Omental fat pad (tissue), 4 donors: Measurements from ENCODE around the gene CLIP3. TPM values are rescaled to one million over a fixed set of nuclear protein-coding genes. Genes with fewer than 3 reads are reported as not detected.

Source experiments
- ATAC-seq: fragments of 150-250 bp; one replicate; pipeline ENCODE4 v1.9.1; 2016; ENCODE audit warnings: mild to moderate bottlenecking, moderate library complexity; ENCODE audit not compliant: low FRiP score
- DNase-seq: peaks from one replicate; pipeline ENCODE4 v3.0.0-alpha.2; 2019; ENCODE audit warnings: low spot score
- total RNA-seq, 4 donors: library from RNA; depleted of rRNA; stranded (reverse); fragments of >200 nt; gene quantifications; one replicate each; pipeline ENCODE4 v1.1.0, GENCODE V29; 2016
- TF ChIP-seq, protein P1 (sequence below), 3 donors: fragments of 450-650 bp; IDR thresholded peaks; one replicate each; pipeline ENCODE4 v1.5.1; 2016 to 2017; ENCODE audit warnings: antibody characterized with exemption in 3 of 3, mild to moderate bottlenecking in 3 of 3, moderate library complexity in 2 of 3

CLIP3 gene
- total RNA-seq, 4 donors from 2014 or later, result 3.3 to 11.9 (median 8.1) TPM

DNA sequence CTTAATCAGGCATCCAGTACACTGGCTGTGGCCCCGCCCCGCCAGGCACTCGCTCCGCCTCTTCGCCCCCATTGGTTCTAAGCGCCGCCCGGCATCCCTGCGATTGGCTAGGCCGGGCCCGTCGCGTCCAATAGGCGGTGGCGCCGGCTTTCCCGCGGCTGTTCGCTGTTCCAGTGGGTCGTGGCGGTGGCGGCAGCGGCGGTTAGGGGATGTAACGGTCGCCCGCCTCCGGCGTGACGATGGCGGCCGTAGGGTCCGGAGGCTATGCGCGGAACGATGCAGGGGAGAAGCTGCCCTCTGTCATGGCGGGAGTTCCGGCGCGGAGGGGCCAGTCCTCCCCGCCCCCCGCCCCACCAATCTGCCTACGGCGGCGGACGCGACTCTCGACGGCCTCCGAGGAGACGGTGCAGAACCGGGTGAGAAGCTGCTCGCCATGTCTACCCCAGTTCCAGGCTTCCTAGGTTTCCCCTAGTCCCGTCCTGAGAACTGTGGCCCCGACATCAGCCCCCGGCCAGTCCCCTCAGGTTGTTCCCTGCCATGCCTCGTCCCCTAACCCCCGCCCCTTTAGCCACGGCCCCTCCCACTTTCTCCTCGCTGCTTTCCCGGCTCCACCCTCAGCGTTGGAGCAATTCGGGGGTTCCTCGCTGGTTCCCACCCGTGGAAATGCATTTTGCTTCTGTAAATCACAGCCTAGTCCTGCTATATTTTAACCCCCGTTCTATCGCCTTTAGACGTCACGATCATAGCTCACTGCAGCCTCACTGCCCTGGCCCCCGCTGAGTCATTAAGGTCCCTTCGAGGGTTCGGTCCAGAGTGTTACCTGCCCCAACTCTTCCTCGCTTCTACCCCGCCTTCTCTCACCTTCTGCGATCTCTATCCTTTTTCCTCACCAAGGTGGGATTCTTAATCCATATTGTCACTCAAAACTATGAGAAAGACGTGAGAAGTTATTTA lies 22.3 kb upstream of the CLIP3 start, which contains the start of gene WDR62:
WDR62 (plus strand) TSS at position 165 of the 954 bp plus-strand sequence; CDS start at position 240, 75 bp downstream.
- TF ChIP-seq, protein P1, sequence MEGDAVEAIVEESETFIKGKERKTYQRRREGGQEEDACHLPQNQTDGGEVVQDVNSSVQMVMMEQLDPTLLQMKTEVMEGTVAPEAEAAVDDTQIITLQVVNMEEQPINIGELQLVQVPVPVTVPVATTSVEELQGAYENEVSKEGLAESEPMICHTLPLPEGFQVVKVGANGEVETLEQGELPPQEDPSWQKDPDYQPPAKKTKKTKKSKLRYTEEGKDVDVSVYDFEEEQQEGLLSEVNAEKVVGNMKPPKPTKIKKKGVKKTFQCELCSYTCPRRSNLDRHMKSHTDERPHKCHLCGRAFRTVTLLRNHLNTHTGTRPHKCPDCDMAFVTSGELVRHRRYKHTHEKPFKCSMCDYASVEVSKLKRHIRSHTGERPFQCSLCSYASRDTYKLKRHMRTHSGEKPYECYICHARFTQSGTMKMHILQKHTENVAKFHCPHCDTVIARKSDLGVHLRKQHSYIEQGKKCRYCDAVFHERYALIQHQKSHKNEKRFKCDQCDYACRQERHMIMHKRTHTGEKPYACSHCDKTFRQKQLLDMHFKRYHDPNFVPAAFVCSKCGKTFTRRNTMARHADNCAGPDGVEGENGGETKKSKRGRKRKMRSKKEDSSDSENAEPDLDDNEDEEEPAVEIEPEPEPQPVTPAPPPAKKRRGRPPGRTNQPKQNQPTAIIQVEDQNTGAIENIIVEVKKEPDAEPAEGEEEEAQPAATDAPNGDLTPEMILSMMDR (IDR thresholded peaks at IDR 0.05), result no peak
- DNase-seq (peak; percentile 84), ATAC-seq (peak; percentile 86)

DNA sequence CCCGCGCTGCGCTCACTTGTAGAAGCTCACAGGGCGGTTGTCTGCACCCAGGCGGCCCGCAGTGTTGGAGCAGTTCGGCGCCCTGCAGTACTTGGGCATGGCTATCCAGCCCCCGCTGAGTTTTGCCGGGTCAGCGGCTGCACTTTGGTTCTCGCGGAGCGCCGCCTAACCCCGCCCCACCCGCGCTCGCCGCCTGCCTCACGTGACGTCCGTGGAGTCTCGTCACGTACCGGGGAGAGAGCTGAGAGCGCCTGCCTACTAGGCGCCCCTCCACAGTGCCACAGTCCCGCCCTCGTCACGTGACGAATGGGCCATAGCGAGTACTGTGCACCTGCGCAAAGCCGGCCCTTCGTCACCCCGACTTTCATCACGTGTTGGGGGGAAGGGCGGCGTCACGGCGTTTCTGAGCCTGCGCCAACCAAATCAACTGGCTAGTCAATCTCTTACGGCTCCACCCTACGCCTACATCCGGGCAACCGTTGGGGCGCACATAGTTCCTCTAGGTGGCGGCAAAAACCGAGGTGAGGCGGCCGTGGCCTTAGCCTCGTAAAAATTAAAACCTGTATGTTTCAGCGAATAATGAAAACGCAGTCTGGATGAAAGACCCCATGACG lies 21.6 kb upstream of the CLIP3 start, which contains the start of gene THAP8:
THAP8 (minus strand) TSS at position 167 of the 614 bp plus-strand sequence; CDS start at position 99, 68 bp downstream.
- peak; percentile 99 for DNase-seq
- TF ChIP-seq, protein P1 (IDR thresholded peaks at IDR 0.05), result no peak
- peak; percentile 99 for ATAC-seq

DNA sequence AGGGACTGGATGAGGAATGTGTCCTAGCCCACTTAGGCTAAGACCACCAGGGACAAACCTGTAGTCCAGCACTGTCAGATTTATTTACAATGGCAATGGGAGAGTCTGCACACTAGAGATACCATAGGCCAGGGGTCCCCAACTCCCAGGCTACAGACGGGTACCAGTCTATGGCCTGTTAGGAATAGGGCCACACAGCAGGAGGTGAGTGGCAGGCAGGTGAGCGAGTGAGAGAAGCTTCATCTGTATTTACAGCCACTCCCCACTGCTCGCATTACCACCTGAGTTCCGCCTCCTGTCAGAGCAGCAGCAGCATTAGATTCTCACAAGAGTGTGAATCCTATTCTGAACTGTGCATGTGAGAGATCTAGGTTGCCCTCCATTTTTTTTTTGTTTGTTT lies 19.0 kb upstream of the CLIP3 start:
- ATAC-seq, result no peak
- DNase-seq, result no peak

DNA sequence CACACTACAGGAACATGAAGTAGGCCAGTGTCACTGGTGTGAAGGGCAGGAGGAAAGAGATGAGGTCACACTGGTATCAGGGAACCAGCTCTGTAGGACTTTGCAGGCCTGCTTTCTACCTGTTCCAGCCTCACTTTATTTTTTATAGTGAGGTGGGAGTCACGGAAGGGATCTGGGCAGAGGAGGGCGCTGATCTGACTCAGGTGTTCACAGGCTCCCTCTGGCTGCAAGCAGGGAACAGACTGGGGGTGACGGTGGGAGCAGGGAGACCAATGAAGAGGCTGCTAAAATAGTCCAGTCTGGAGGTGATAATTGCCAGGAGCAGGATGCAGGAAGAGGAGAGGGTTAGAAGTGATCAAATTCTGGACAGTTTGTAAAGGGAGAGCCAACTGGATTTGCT lies 18.6 kb upstream of the CLIP3 start:
- TF ChIP-seq, protein P1 (IDR thresholded peaks at IDR 0.05), result no peak
- no peak for DNase-seq
- no peak for ATAC-seq

More for the DNA sequence above, 19.0 kb upstream of the CLIP3 start:
- TF ChIP-seq, protein P1 (IDR thresholded peaks at IDR 0.05), result no peak

DNA sequence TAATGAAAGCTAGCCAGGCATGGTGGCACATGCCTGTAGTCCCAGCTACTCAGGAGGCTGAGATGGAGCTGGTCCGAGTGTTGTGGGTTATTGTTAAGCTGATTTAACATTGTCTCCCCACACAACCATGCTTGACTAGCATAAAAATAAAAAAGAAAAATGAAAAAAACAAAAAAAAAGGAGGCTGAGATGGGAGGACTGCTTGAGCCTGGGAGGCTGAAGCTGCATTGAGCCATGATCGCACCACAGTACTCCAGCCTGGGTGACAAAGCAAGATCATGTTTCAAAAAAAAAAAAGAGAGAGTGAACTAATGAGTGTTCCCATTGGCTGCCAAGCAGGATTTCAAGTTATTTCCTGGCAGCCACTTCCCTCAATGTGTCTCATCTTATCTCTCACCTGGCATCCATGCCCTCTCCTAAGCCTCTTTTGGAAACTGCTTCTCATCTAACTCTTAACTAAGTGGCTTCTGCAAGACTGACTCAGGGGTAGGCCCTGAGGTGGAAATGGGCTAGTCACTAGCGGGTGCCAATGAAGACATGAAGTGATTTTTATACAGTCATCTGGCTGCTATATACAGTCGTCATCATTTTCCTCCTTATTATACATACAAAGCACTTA lies 16.5 kb upstream of the CLIP3 start:
- DNase-seq (no peak), ATAC-seq (no peak)
- TF ChIP-seq, protein P1 (IDR thresholded peaks at IDR 0.05), result no peak

DNA sequence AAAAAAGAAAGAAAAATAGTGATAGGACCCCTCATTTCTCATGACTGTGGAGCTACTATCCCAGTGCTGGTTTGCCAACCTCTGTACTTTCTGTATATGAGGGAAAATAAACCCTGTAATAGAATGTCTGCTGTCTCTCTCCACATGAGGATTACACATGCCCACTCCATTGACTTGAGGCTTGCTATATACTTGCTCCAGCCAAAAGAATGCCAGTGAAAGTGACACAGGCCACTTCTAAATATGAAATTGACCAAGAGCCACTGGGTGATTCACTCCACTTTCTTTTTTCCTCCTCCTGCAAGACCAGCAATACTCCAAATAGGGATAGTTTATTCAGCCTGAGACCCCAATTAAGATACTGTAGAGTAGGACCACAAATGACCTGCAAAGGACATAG lies 15.2 kb upstream of the CLIP3 start:
- no peak for DNase-seq
- ATAC-seq, result no peak
- TF ChIP-seq, protein P1 (IDR thresholded peaks at IDR 0.05), result no peak
